Body of pancreas (tissue), 4 donors: ENCODE data around the gene RBMS3. TPM values are rescaled to one million over a fixed set of nuclear protein-coding genes. Genes with fewer than 3 reads are reported as not detected.

Experiments used
- ATAC-seq: fragments of 150-250 bp; one replicate; pipeline ENCODE4 v1.9.1; 2016
- DNase-seq, 4 donors: peaks; one replicate each; pipeline ENCODE4 v3.0.0-alpha.2; 2019
- H3K27ac ChIP-seq, 4 donors: fragments of 200-600 bp; sonication (generic); 1 replicate in 3 of 4; 2 replicates in 1 of 4; pipeline versions ENCODE4 v1.5.1 to v1.6.1; 2016 to 2019; ENCODE audit warnings: mild to moderate bottlenecking in 1 of 4, mixed read lengths in 1 of 4, moderate library complexity in 1 of 4
- H3K27me3 ChIP-seq, 2 donors: fragments of 200-600 bp; sonication (generic); one replicate each; pipeline ENCODE4 v1.6.0; 2016; ENCODE audit warnings: mild to moderate bottlenecking in 1 of 2
- H3K36me3 ChIP-seq, 2 donors: fragments of 200-600 bp; sonication (generic); replicated peaks in 1 of 2; 2 replicates each; pipeline ENCODE4 v1.5.1; 2016; ENCODE audit warnings: low read depth in 2 of 2; ENCODE audit not compliant: insufficient read depth in 1 of 2
- H3K4me1 ChIP-seq: fragments of 200-600 bp; sonication (generic); one replicate; pipeline ENCODE4 v1.6.0; 2016
- H3K4me3 ChIP-seq, 2 donors: fragments of 200-600 bp; sonication (generic); 1 replicate in 1 of 2; 2 replicates in 1 of 2; pipeline ENCODE4 v1.5.1; 2016 to 2019
- H3K9me3 ChIP-seq, 3 donors: fragments of 200-600 bp; sonication (generic); 1 replicate in 2 of 3; 2 replicates in 1 of 3; pipeline ENCODE4 v1.5.1; 2016
- CTCF ChIP-seq, 7 experiments: fragments of 450-650 bp in 4 of 7; fragments of 200-600 bp in 3 of 7; sonication (generic) in 3 of 7; IDR thresholded peaks; one replicate each; pipeline ENCODE4 v1.5.1; 2016 to 2019; ENCODE audit warnings: antibody characterized with exemption in 7 of 7
- POLR2A ChIP-seq, 3 donors: fragments of 450-650 bp; IDR thresholded peaks; one replicate each; pipeline ENCODE4 v1.6.1; 2016; ENCODE audit warnings: antibody characterized with exemption in 3 of 3, mild to moderate bottlenecking in 2 of 3
- WGBS, 2 donors: methylation state at CpG; one replicate each; pipeline ENCODE4 v1.1.5; 2017; 5-methylcytosine and 5-hydroxymethylcytosine counted together
- intact Hi-C: fragments of 100-400 bp; cut with DNase I; formaldehyde crosslinking; loops from one replicate; pipeline ENCODE4 v1.15.1; 2023
- total RNA-seq, 2 donors: library from RNA; depleted of rRNA; stranded (reverse); fragments of >200 nt; gene quantifications; one replicate each; pipeline ENCODE4 v1.1.0, GENCODE V29; 2016

The RBMS3 gene
- total RNA-seq, 2 donors from 2014 or later: 17.4 to 29.7 TPM

DNA sequence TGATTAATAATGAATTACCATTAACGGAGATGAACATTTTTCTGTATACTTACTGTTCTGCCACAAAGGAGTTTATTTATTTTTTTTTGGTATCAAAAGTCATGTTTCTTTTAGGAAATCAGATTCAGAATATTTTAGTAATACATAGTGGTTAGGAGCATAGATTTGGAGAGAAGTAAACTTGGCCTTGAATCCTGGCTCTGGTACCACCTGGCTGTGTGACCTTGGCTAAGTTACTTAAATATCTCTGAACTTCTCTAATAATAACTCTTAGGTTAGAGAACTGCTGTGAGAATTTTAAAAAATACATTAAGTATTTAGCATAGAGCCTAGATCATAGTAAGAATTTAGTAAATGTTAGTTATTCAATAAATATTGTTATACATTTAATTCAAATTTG is 309.1 kb downstream of the RBMS3 start:
- H3K4me1 ChIP-seq: no peaks in the 10 kb centered on the region
- no peak for DNase-seq
- H3K27me3 ChIP-seq: no peaks in the 10 kb centered on the region
- H3K9me3 ChIP-seq: no peaks in the 10 kb centered on the region
- no peak for ATAC-seq
- no peak for TF ChIP-seq POLR2A (IDR thresholded peaks at IDR 0.05)
- no peak for TF ChIP-seq CTCF (IDR thresholded peaks at IDR 0.05)
- intact Hi-C loops: no loop called here
- no peak overlapping the region for H3K4me3 ChIP-seq
- no peak overlapping the region for H3K27ac ChIP-seq
- no peaks in the 10 kb centered on the region for H3K36me3 ChIP-seq
- WGBS, 2 donors: 81 to 86% methylated on average over 1 of the region's 1 CpG

DNA sequence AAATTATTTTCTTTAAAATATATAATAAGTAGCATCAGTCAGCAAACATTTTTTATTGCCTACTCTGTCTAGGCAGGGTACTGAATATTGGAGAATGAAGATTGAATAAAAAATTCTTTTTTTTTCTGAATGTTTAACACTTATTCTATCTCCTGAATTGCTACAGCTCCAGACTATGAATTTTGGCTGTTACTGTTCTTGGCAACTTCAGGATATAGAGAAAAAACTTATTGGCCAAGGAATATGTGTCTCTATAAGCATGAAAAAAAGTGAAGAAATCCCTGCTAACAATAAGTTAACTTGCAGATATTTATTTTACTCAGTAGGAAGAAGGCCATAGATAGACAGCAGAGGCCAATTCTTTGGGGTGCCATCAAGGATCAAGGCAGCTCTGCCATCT is 309.6 kb downstream of the RBMS3 start:
- ATAC-seq (no peak), DNase-seq (no peak)

DNA sequence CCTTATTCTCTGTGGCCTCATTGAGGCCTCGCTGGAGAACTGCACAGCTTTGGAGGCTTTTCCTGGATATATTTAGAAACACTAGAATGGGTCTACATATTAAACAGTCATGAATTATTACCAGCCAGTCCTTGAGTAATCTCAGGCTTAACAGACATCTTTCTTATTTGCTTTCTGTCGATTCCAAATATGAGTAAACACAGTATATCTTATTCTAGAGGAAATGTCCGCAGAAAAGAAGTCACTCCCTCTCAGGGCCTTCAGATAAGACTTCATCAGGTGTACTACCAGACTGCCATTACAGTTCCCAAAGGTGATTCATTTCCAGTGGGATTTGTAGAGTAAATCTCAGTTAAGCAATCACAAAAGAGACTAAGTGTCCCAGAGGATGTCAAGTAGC is 310.7 kb downstream of the RBMS3 start:
- no peaks in the 10 kb centered on the region for H3K27me3 ChIP-seq
- DNase-seq (no peak), ATAC-seq (no peak)
- H3K36me3 ChIP-seq: no peaks in the 10 kb centered on the region
- H3K27ac ChIP-seq: no peak overlapping the region
- 31% methylated on average over 3 of the region's 3 CpGs for WGBS, 2 donors
- H3K4me1 ChIP-seq: no peaks in the 10 kb centered on the region
- no peak overlapping the region for H3K4me3 ChIP-seq
- intact Hi-C loops: no loop called here
- H3K9me3 ChIP-seq: no peaks in the 10 kb centered on the region
- TF ChIP-seq POLR2A (IDR thresholded peaks at IDR 0.05): no peak
- no peak for TF ChIP-seq CTCF (IDR thresholded peaks at IDR 0.05)

More for the DNA sequence above, 309.6 kb downstream of the RBMS3 start:
- H3K9me3 ChIP-seq: no peaks in the 10 kb centered on the region
- H3K4me1 ChIP-seq: no peaks in the 10 kb centered on the region
- no peaks in the 10 kb centered on the region for H3K27me3 ChIP-seq
- intact Hi-C loops: no loop called here
- H3K27ac ChIP-seq: no peak overlapping the region
- H3K36me3 ChIP-seq: no peaks in the 10 kb centered on the region
- no peak overlapping the region for H3K4me3 ChIP-seq
- TF ChIP-seq POLR2A (IDR thresholded peaks at IDR 0.05): no peak
- no peak for TF ChIP-seq CTCF (IDR thresholded peaks at IDR 0.05)

DNA sequence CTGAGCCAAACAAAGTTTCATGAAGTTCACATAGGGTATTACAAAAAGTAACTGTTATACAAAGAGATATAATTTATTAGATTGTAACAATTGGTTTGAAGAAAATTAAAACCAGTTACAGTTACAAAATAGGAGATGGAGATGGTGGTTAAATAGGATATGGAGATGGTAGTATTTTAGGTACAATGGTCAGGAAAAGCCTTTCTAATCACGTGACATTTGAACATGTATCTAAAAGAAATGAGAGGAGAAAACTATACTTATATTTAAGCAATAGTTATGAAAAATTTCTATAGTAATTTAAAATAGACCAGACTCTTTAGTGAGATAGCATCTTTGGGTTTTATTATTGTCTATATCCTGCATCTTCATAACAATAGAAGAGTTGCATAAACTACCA is 312.9 kb downstream of the RBMS3 start:
- no peak for ATAC-seq
- intact Hi-C loops: no loop called here
- H3K36me3 ChIP-seq: no peaks in the 10 kb centered on the region
- no peak for TF ChIP-seq POLR2A (IDR thresholded peaks at IDR 0.05)
- no peak for TF ChIP-seq CTCF (IDR thresholded peaks at IDR 0.05)
- no peak overlapping the region for H3K4me3 ChIP-seq
- H3K27me3 ChIP-seq: no peaks in the 10 kb centered on the region
- WGBS, 2 donors: 44 to 46% methylated on average over 1 of the region's 1 CpG
- no peak for DNase-seq
- no peaks in the 10 kb centered on the region for H3K4me1 ChIP-seq
- no peaks in the 10 kb centered on the region for H3K9me3 ChIP-seq
- H3K27ac ChIP-seq: no peak overlapping the region

- DNase-seq: no peak
- Histone ChIP-seq H3K4me1 (no peaks in the 10 kb centered on the region), H3K27ac (no peak overlapping the region), H3K4me3 (no peak overlapping the region), H3K36me3 (no peaks in the 10 kb centered on the region), H3K9me3 (no peaks in the 10 kb centered on the region), H3K27me3 (no peaks in the 10 kb centered on the region)
- no peak for ATAC-seq
- intact Hi-C loops: no loop called here
- TF ChIP-seq CTCF (IDR thresholded peaks at IDR 0.05) (no peak), POLR2A (IDR thresholded peaks at IDR 0.05) (no peak)
- WGBS, 2 donors: 40 to 48% methylated on average over 1 of the region's 1 CpG
These were observed 313.4 kb downstream of the RBMS3 start for GRCh38 chr3:29594261-29594660.
